Liver (tissue), 9 donors: ENCODE results near the gene HSPA2. TPM values are rescaled to one million over a fixed set of nuclear protein-coding genes. Genes with fewer than 3 reads are reported as not detected.

Experiments used
- DNase-seq: peaks from one replicate; pipeline ENCODE4 v3.0.0-alpha.2; 2017; ENCODE audit warnings: low spot score
- H3K27ac ChIP-seq, 2 donors: one replicate each; pipeline ENCODE4 v1.7.0; 2013; ENCODE audit warnings: inconsistent platforms in 2 of 2, low read length in 2 of 2, control low read depth in 1 of 2, low read depth in 1 of 2, mild to moderate bottlenecking in 1 of 2
- H3K27me3 ChIP-seq, 4 donors: one replicate each; pipeline versions ENCODE4 v1.6.1 to v1.7.0; 2013; ENCODE audit warnings: low read length in 3 of 4, inconsistent platforms in 1 of 4, mild to moderate bottlenecking in 1 of 4, moderate library complexity in 1 of 4; ENCODE audit not compliant: control insufficient read depth in 4 of 4, insufficient read depth in 4 of 4
- H3K36me3 ChIP-seq, 4 donors: one replicate each; pipeline versions ENCODE4 v1.6.1 to v1.7.0; 2013; ENCODE audit warnings: low read length in 3 of 4, mild to moderate bottlenecking in 3 of 4, low read depth in 1 of 4, moderate library complexity in 1 of 4; ENCODE audit not compliant: control insufficient read depth in 4 of 4, insufficient read depth in 3 of 4
- H3K4me1 ChIP-seq, 4 donors: one replicate each; pipeline versions ENCODE4 v1.6.1 to v1.7.0; 2013; ENCODE audit warnings: low read length in 3 of 4, mild to moderate bottlenecking in 3 of 4, moderate library complexity in 1 of 4; ENCODE audit not compliant: control insufficient read depth in 4 of 4, insufficient read depth in 4 of 4
- H3K4me3 ChIP-seq, 3 donors: one replicate each; pipeline versions ENCODE4 v1.6.1 to v1.7.0; 2013; ENCODE audit warnings: low read length in 3 of 3, control low read depth in 1 of 3, low read depth in 1 of 3, mild to moderate bottlenecking in 1 of 3
- H3K9ac ChIP-seq, 2 donors: one replicate each; pipeline ENCODE4 v1.7.0; 2013; ENCODE audit warnings: low read length in 2 of 2, mild to moderate bottlenecking in 2 of 2, moderate library complexity in 2 of 2, control low read depth in 1 of 2, low read depth in 1 of 2
- H3K9me3 ChIP-seq, 4 donors: one replicate each; pipeline versions ENCODE4 v1.6.1 to v1.7.0; 2013; ENCODE audit warnings: low read length in 3 of 4; ENCODE audit not compliant: control insufficient read depth in 4 of 4
- ATF3 ChIP-seq: IDR thresholded peaks from 2 replicates; pipeline ENCODE4 v1.6.1; 2016; ENCODE audit warnings: antibody characterized with exemption
- CTCF ChIP-seq: fragments of 150-350 bp; IDR thresholded peaks from 2 replicates; pipeline ENCODE4 v1.5.1; 2017; ENCODE audit warnings: improper control_type of control experiment, low read depth, low read length; ENCODE audit not compliant: missing input control
- EGR1 ChIP-seq, 2 donors: IDR thresholded peaks; 2 replicates each; pipeline ENCODE4 v1.6.1; 2016 to 2018; ENCODE audit warnings: antibody characterized with exemption in 2 of 2, low read depth in 2 of 2
- FOXA1 ChIP-seq: IDR thresholded peaks from 2 replicates; pipeline ENCODE4 v1.6.1; 2016; ENCODE audit warnings: antibody characterized with exemption
- FOXA2 ChIP-seq: IDR thresholded peaks from 2 replicates; pipeline ENCODE4 v1.6.1; 2016; ENCODE audit warnings: antibody characterized with exemption
- GABPA ChIP-seq, 2 donors: IDR thresholded peaks in 1 of 2; conservative IDR thresholded peaks in 1 of 2; 2 replicates each; pipeline ENCODE4 v1.6.1; 2016; ENCODE audit warnings: antibody characterized with exemption in 2 of 2, mild to moderate bottlenecking in 1 of 2, moderate library complexity in 1 of 2
- HNF4A ChIP-seq, 2 donors: conservative IDR thresholded peaks; 2 replicates each; pipeline ENCODE4 v1.6.1; 2016; ENCODE audit warnings: antibody characterized with exemption in 2 of 2, mild to moderate bottlenecking in 2 of 2
- HNF4G ChIP-seq: IDR thresholded peaks from 2 replicates; pipeline ENCODE4 v1.6.1; 2016; ENCODE audit warnings: antibody characterized with exemption
- JUND ChIP-seq, 2 donors: IDR thresholded peaks; 2 replicates each; pipeline ENCODE4 v1.6.1; 2016; ENCODE audit warnings: antibody characterized with exemption in 2 of 2
- NR2F2 ChIP-seq: IDR thresholded peaks from 2 replicates; pipeline ENCODE4 v1.6.1; 2016; ENCODE audit warnings: antibody characterized with exemption
- RAD21 ChIP-seq, 2 donors: IDR thresholded peaks; 2 replicates each; pipeline ENCODE4 v1.6.1; 2016; ENCODE audit warnings: antibody characterized with exemption in 2 of 2, mild to moderate bottlenecking in 2 of 2
- REST ChIP-seq: IDR thresholded peaks from 2 replicates; pipeline ENCODE4 v1.6.1; 2016; ENCODE audit warnings: antibody characterized with exemption, mild to moderate bottlenecking
- RXRA ChIP-seq, 2 donors: IDR thresholded peaks; 2 replicates each; pipeline ENCODE4 v1.6.1; 2017 to 2018; ENCODE audit warnings: antibody characterized with exemption in 2 of 2, mild to moderate bottlenecking in 1 of 2
- SP1 ChIP-seq: IDR thresholded peaks from 2 replicates; pipeline ENCODE4 v1.6.1; 2018; ENCODE audit warnings: antibody characterized with exemption, mild to moderate bottlenecking
- TAF1 ChIP-seq: conservative IDR thresholded peaks from 2 replicates; pipeline ENCODE4 v1.6.1; 2016; ENCODE audit warnings: antibody characterized with exemption, mild to moderate bottlenecking
- YY1 ChIP-seq: IDR thresholded peaks from 2 replicates; pipeline ENCODE4 v1.6.1; 2016; ENCODE audit warnings: antibody characterized with exemption, mild to moderate bottlenecking
- WGBS: extraction: QIAGEN DNeasy Blood & Tissue Kit; methylation state at CpG from one replicate; pipeline ENCODE4 v1.1.7; 2013; 5-methylcytosine and 5-hydroxymethylcytosine counted together
- polyA plus RNA-seq, 2 donors: library from polyadenylated mRNA; stranded (reverse) in 1 of 2; unstranded in 1 of 2; fragments of 200-250 nt in 1 of 2; fragments of >200 nt in 1 of 2; fragmentation: Nextera tagmentation in 1 of 2; extraction: Ambion mirVana in 1 of 2; gene quantifications; one replicate each; pipeline versions ENCODE4 v1.2.1 to v1.2.3, GENCODE V29; 2013 to 2015
- total RNA-seq, 2 donors: library from RNA; depleted of rRNA; stranded (reverse); fragments of >200 nt; gene quantifications; one replicate each; pipeline ENCODE4 v1.2.3, GENCODE V29; 2014
- TF ChIP-seq, protein P1 (sequence below): IDR thresholded peaks from 2 replicates; pipeline ENCODE4 v1.6.1; 2016; ENCODE audit warnings: antibody characterized with exemption
- TF ChIP-seq, protein P2 (sequence below): IDR thresholded peaks from 2 replicates; pipeline ENCODE4 v1.6.1; 2016; ENCODE audit warnings: antibody characterized with exemption
- donor health status: healthy.
- donor health status: healthy.
- donor health status: healthy.
- donor health status: healthy.
- donor health status: healthy.

Gene HSPA2
- total and polyA plus RNA-seq, 4 donors: 1.2 to 5.6 (median 4.1) TPM

DNA sequence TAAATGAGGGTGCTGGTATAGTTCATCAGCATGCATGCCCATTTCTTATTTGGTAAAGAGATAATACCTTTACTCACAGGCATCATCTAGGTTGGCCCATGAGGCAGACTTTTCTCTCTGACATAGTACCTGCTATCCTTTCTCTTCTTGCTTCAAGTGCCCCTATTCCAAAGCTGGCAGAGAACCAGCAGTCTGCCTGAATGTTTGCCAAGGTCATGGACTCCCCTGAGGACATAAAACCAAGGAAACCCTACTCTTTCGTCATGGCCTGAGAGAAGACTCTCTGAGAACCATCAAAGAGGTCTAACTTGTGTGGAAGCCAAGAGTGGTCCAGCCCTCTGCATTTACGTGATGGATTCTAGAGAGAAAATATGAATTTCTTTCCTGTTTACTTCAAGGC is 21.1 kb downstream of the HSPA2 start:
- TF ChIP-seq EGR1 (IDR thresholded peaks at IDR 0.05; ENCODE audit: low read depth in 2 of 2) (no peak), JUND (IDR thresholded peaks at IDR 0.05) (no peak), TAF1 (no peak), HNF4A (conservative IDR thresholded peaks at IDR 0.05) (no peak), GABPA (IDR thresholded peaks at IDR 0.05 in 1 of 2, conservative IDR thresholded peaks at IDR 0.05 in 1 of 2) (no peak), CTCF (no peak), SP1 (no peak), FOXA1 (no peak), HNF4G (no peak), FOXA2 (no peak), REST (no peak), ATF3 (no peak), NR2F2 (no peak), RXRA (IDR thresholded peaks at IDR 0.05) (no peak), RAD21 (IDR thresholded peaks at IDR 0.05) (no peak), YY1 (no peak)
- TF ChIP-seq, protein P1, sequence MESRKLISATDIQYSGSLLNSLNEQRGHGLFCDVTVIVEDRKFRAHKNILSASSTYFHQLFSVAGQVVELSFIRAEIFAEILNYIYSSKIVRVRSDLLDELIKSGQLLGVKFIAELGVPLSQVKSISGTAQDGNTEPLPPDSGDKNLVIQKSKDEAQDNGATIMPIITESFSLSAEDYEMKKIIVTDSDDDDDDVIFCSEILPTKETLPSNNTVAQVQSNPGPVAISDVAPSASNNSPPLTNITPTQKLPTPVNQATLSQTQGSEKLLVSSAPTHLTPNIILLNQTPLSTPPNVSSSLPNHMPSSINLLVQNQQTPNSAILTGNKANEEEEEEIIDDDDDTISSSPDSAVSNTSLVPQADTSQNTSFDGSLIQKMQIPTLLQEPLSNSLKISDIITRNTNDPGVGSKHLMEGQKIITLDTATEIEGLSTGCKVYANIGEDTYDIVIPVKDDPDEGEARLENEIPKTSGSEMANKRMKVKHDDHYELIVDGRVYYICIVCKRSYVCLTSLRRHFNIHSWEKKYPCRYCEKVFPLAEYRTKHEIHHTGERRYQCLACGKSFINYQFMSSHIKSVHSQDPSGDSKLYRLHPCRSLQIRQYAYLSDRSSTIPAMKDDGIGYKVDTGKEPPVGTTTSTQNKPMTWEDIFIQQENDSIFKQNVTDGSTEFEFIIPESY: no peak
- TF ChIP-seq, protein P2, sequence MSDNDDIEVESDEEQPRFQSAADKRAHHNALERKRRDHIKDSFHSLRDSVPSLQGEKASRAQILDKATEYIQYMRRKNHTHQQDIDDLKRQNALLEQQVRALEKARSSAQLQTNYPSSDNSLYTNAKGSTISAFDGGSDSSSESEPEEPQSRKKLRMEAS: no peak
- no peaks in the 10 kb centered on the region for H3K9me3 ChIP-seq

GRCh38 chr14:64562436-64562835 is 21.9 kb downstream of the HSPA2 start:
- DNase-seq: no peak
- TF ChIP-seq CTCF: no peak
- no peak for TF ChIP-seq HNF4A (conservative IDR thresholded peaks at IDR 0.05)
- TF ChIP-seq JUND (IDR thresholded peaks at IDR 0.05): no peak
- no peak for TF ChIP-seq GABPA (IDR thresholded peaks at IDR 0.05 in 1 of 2, conservative IDR thresholded peaks at IDR 0.05 in 1 of 2)
- no peak for TF ChIP-seq RXRA (IDR thresholded peaks at IDR 0.05)
- TF ChIP-seq HNF4G: no peak
- TF ChIP-seq FOXA2: no peak
- no peak for TF ChIP-seq REST

More for the DNA sequence above, 21.1 kb downstream of the HSPA2 start:
- H3K4me1 ChIP-seq: no peaks in the 10 kb centered on the region
- no peaks in the 10 kb centered on the region for H3K36me3 ChIP-seq
- no peaks in the 10 kb centered on the region for H3K27me3 ChIP-seq
- H3K4me3 ChIP-seq: no peak overlapping the region
- WGBS: 78% methylated on average over 2 of the region's 2 CpGs
- no peak overlapping the region for H3K9ac ChIP-seq
- no peak for DNase-seq
- H3K27ac ChIP-seq: no peak overlapping the region

More at GRCh38 chr14:64562436-64562835, 21.9 kb downstream of the HSPA2 start:
- Histone ChIP-seq H3K36me3 (no peaks in the 10 kb centered on the region), H3K27ac (no peak overlapping the region), H3K9me3 (no peaks in the 10 kb centered on the region), H3K9ac (no peak overlapping the region), H3K4me3 (no peak overlapping the region), H3K27me3 (no peaks in the 10 kb centered on the region), H3K4me1 (no peaks in the 10 kb centered on the region)
